Neural cell (in vitro differentiated cells): ENCODE results near the gene CNTNAP2. TPM values are rescaled to one million over a fixed set of nuclear protein-coding genes. Genes with fewer than 3 reads are reported as not detected.
"Not testable (repeated sequence)": the region's sequence is repeated elsewhere in the genome, so short reads cannot be mapped to it uniquely, and the experiment has no call there.

Experiments
- H2AFZ ChIP-seq: fragments of 200-600, 300-800 bp; sonication (generic), shearing (Covaris generic); 2 replicates; pipeline ENCODE4 v1.6.0; 2014; ENCODE audit warnings: low read depth, mild to moderate bottlenecking, antibody characterized with exemption, low read length, moderate library complexity
- H3F3A ChIP-seq: fragments of 200-600 bp; shearing (Covaris generic); 2 replicates; pipeline ENCODE4 v1.6.1; 2016; ENCODE audit warnings: mild to moderate bottlenecking, moderate library complexity, mixed read lengths, antibody characterized with exemption, low read length; ENCODE audit not compliant: insufficient read depth, poor library complexity, severe bottlenecking
- H3K27ac ChIP-seq: fragments of 200-600, 300-800 bp; sonication (generic), shearing (Covaris generic); 2 replicates; pipeline ENCODE4 v1.5.1; 2014; ENCODE audit warnings: mild to moderate bottlenecking, low read length, moderate library complexity
- H3K27me3 ChIP-seq: fragments of 300-800, 200-600 bp; sonication (generic), shearing (Covaris generic); 2 replicates; pipeline ENCODE4 v1.6.0; 2014; ENCODE audit warnings: mild to moderate bottlenecking, low read depth, low read length, moderate library complexity; ENCODE audit not compliant: insufficient read depth
- H3K36me3 ChIP-seq: fragments of 300-800, 200-600 bp; sonication (generic), shearing (Covaris generic); 2 replicates; pipeline ENCODE4 v1.5.1; 2014; ENCODE audit warnings: mild to moderate bottlenecking, antibody characterized with exemption, low read length, moderate library complexity; ENCODE audit not compliant: insufficient read depth
- H3K4me2 ChIP-seq: fragments of 300-800, 200-600 bp; sonication (generic), shearing (Covaris generic); 2 replicates; pipeline ENCODE4 v1.6.0; 2014; ENCODE audit warnings: mild to moderate bottlenecking, low read length
- H3K4me3 ChIP-seq: fragments of 300-800, 200-600 bp; sonication (generic), shearing (Covaris generic); 2 replicates; pipeline ENCODE4 v1.5.1; 2014; ENCODE audit warnings: mild to moderate bottlenecking, low read length, moderate library complexity
- H3K79me2 ChIP-seq: fragments of 200-600 bp; shearing (Covaris generic); replicated peaks from 2 replicates; pipeline ENCODE4 v1.6.0; 2014; ENCODE audit warnings: mild to moderate bottlenecking, low read length, moderate library complexity; ENCODE audit not compliant: insufficient read depth
- H3K9ac ChIP-seq: fragments of 300-800, 200-600 bp; sonication (generic), shearing (Covaris generic); 2 replicates; pipeline ENCODE4 v1.6.1; 2016; ENCODE audit warnings: mild to moderate bottlenecking, low read length, mixed read lengths
- H3K9me2 ChIP-seq: fragments of 200-600 bp; shearing (Covaris generic); 2 replicates; pipeline ENCODE4 v1.6.1; 2016; ENCODE audit warnings: mild to moderate bottlenecking, low read length, mixed read lengths; ENCODE audit not compliant: insufficient read depth
- H3K9me3 ChIP-seq: fragments of 200-600, 300-800 bp; sonication (generic), shearing (Covaris generic); 2 replicates; pipeline ENCODE4 v1.6.1; 2016; ENCODE audit warnings: mild to moderate bottlenecking, mixed run types, low read length, moderate library complexity, mixed read lengths
- H4K20me1 ChIP-seq: fragments of 200-600 bp; shearing (Covaris generic); 2 replicates; pipeline ENCODE4 v1.6.1; 2016; ENCODE audit warnings: mild to moderate bottlenecking, mixed run types; ENCODE audit not compliant: insufficient read depth
- CTCF ChIP-seq: fragments of 450-650 bp; IDR thresholded peaks from 2 replicates; pipeline ENCODE4 v1.5.1; 2014; ENCODE audit warnings: antibody characterized with exemption, mild to moderate bottlenecking, moderate library complexity; ENCODE audit not compliant: poor library complexity, severe bottlenecking
- EP300 ChIP-seq: fragments of 450-650 bp; conservative IDR thresholded peaks from 2 replicates; pipeline ENCODE4 v1.6.1; 2014; ENCODE audit warnings: antibody characterized with exemption, mild to moderate bottlenecking, moderate library complexity; ENCODE audit not compliant: poor library complexity, severe bottlenecking
- EZH2 ChIP-seq: fragments of 200-600, 300-800 bp; shearing (Covaris generic), sonication (generic); IDR thresholded peaks from 2 replicates; pipeline ENCODE4 v1.6.1; 2014; ENCODE audit warnings: antibody characterized with exemption, low read length, borderline replicate concordance, mild to moderate bottlenecking; ENCODE audit not compliant: insufficient read depth, poor library complexity, severe bottlenecking
- MXI1 ChIP-seq: fragments of 450-650 bp; conservative IDR thresholded peaks from 2 replicates; pipeline ENCODE4 v1.6.1; 2014; ENCODE audit warnings: antibody characterized with exemption, mild to moderate bottlenecking; ENCODE audit not compliant: poor library complexity, severe bottlenecking
- POLR2AphosphoS5 ChIP-seq: IDR thresholded peaks from 2 replicates; pipeline ENCODE4 v1.6.1; 2012
- RAD21 ChIP-seq: fragments of 450-650 bp; conservative IDR thresholded peaks from 2 replicates; pipeline ENCODE4 v1.6.1; 2014; ENCODE audit warnings: antibody characterized with exemption, mild to moderate bottlenecking, moderate library complexity
- REST ChIP-seq: IDR thresholded peaks from 2 replicates; pipeline ENCODE4 v1.6.1; 2012; ENCODE audit warnings: borderline replicate concordance
- SMC3 ChIP-seq: fragments of 450-650 bp; conservative IDR thresholded peaks from 2 replicates; pipeline ENCODE4 v1.6.1; 2014; ENCODE audit warnings: antibody characterized with exemption, mild to moderate bottlenecking, moderate library complexity; ENCODE audit not compliant: poor library complexity
- TAF1 ChIP-seq: IDR thresholded peaks from 2 replicates; pipeline ENCODE4 v1.6.1; 2012; ENCODE audit warnings: low read depth
- polyA plus RNA-seq: library from polyadenylated mRNA; depleted of rRNA; stranded (reverse); fragments of >200 nt; gene quantifications from 2 replicates; pipeline ENCODE4 v1.2.3, GENCODE V29; 2014

CNTNAP2 gene
- polyA plus RNA-seq, 1 donor from 2014 or later = 276 TPM

DNA sequence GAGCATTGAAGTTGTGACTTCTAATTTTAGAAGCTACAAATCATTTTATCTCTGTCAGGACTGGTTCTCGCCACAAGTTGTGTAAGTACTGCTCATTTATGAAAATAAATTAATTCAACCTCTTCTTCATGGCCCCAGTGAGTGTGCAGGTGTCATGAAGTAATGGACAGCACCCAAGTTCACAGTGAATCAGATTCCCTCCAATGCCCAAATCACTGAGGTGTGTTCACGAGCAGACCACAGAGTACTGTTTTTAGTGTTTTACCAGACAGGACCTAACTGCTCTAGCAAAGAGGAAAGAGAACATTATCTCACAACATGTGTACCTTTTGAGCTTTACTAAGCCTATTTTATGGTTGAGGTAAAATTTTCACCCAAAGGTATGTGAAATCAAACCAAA lies 980.0 kb downstream of the CNTNAP2 start (continued):
- no peak for TF ChIP-seq EP300

DNA sequence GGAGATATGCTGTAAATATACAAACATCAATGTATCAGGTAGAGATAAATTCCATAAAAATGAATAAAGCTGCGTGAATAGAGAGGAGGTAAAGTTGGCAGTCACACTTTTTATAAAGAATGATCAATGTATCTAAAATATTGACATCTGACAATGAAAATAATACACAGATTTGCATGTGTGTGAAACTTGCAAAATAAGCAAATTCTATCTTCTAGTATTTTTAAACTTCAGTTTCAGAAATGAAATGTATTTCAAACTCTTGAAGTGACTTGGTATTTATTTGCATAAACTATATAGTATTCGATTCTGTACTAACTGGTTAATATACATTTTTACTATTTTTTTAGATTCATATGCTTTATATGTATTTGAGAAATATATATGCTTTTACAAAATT lies 986.6 kb downstream of the CNTNAP2 start:
- Histone ChIP-seq H4K20me1 (no peaks in the 10 kb centered on the region), H3K9me2 (no peaks in the 10 kb centered on the region), H3K4me2 (no peak overlapping the region), H3K79me2 (no peaks in the 10 kb centered on the region), H3K4me3 (no peak overlapping the region), H3K27ac (no peak overlapping the region), H3F3A (no peaks in the 10 kb centered on the region), H3K36me3 (no peaks in the 10 kb centered on the region), H3K9ac (no peak overlapping the region), H2AFZ (no peak overlapping the region), H3K9me3 (no peaks in the 10 kb centered on the region), H3K27me3 (no peaks in the 10 kb centered on the region)
- TF ChIP-seq EZH2 = no peak
- no peak for TF ChIP-seq MXI1
- no peak for TF ChIP-seq CTCF
- TF ChIP-seq EP300 = no peak
- no peak for TF ChIP-seq REST
- no peak for TF ChIP-seq TAF1
- TF ChIP-seq SMC3 = no peak
- TF ChIP-seq RAD21 = no peak
- TF ChIP-seq POLR2AphosphoS5 = no peak

- Histone ChIP-seq H3K9ac (no peak overlapping the region), H3K4me2 (no peak overlapping the region), H3K9me3 (peaks cover 3% of the 10 kb centered on the region), H3K36me3 (no peaks in the 10 kb centered on the region), H2AFZ (no peak overlapping the region), H3K27me3 (no peaks in the 10 kb centered on the region), H3K27ac (no peak overlapping the region), H3F3A (no peaks in the 10 kb centered on the region), H3K9me2 (no peaks in the 10 kb centered on the region), H4K20me1 (no peaks in the 10 kb centered on the region), H3K79me2 (no peaks in the 10 kb centered on the region), H3K4me3 (no peak overlapping the region)
- TF ChIP-seq CTCF (no peak), SMC3 (no peak), REST (no peak), EZH2 (no peak), POLR2AphosphoS5 (no peak), EP300 (no peak)
Observed at GRCh38 chr7:147106746-147107145, 990.1 kb downstream of the CNTNAP2 start.

DNA sequence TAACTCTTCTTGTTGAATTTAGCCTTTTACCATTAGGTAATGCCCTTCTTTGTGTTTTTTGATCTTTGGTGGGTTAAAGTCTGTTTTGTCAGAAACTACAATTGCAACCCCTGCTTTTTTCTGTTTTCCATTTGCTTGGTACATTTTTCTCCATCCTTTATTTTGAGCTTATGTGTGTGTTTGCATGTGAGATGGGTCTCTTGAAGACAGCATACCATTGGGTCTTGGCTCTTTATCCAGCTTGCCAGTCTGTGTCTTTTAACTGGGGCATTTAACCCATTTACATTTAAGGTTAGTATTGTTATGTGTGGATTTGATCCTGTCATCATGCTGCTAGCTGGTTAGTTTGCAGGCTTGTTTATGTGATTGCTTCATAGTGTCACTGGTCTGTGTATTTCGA lies 997.9 kb downstream of the CNTNAP2 start:
- H3K27ac ChIP-seq, H3K4me3 ChIP-seq, H3K9ac ChIP-seq, H3K36me3 ChIP-seq, H3K9me2 ChIP-seq, H3K79me2 ChIP-seq, H2AFZ ChIP-seq, H3K27me3 ChIP-seq, H4K20me1 ChIP-seq, H3K9me3 ChIP-seq, H3F3A ChIP-seq, H3K4me2 ChIP-seq: not testable (repeated sequence)
